ENCODE measurements around the gene SERGEF. TPM values are rescaled to one million over a fixed set of nuclear protein-coding genes. Genes with fewer than 3 reads are reported as not detected.

The SERGEF gene
- total RNA-seq, 1 donor from 2014 or later = 46.4 TPM

GRCh38 chr11:17952487-17952886, 60.4 kb downstream of the SERGEF start:
- no peak for DNase-seq (ENCODE audit: low spot score)

GRCh38 chr11:17951685-17952388, 61.0 kb downstream of the SERGEF start:
- DNase-seq (ENCODE audit: low spot score) = no peak

GRCh38 chr11:17950644-17951043, 62.2 kb downstream of the SERGEF start:
- no peak for DNase-seq (ENCODE audit: low spot score)

GRCh38 chr11:17948296-17948695, 64.6 kb downstream of the SERGEF start:
- no peak for DNase-seq (ENCODE audit: low spot score)

- no peak for DNase-seq (ENCODE audit: low spot score)
Measured at GRCh38 chr11:17939542-17939941, 73.3 kb downstream of the SERGEF start.

- no peak for DNase-seq (ENCODE audit: low spot score)
Measured at GRCh38 chr11:17936790-17937189, 76.1 kb downstream of the SERGEF start.

- DNase-seq (ENCODE audit: low spot score) = no peak
Measured at GRCh38 chr11:17934194-17934593, 78.7 kb downstream of the SERGEF start.

GRCh38 chr11:17933708-17934107, 79.1 kb downstream of the SERGEF start:
- no peak for DNase-seq (ENCODE audit: low spot score)

GRCh38 chr11:17932472-17932871, 80.4 kb downstream of the SERGEF start:
- DNase-seq (ENCODE audit: low spot score) = no peak

- no peak for DNase-seq (ENCODE audit: low spot score)
Measured at GRCh38 chr11:17931595-17931994, 81.3 kb downstream of the SERGEF start.

- DNase-seq (ENCODE audit: low spot score) = no peak
Measured at GRCh38 chr11:17930544-17931125, 82.2 kb downstream of the SERGEF start.

- DNase-seq (ENCODE audit: low spot score) = no peak
Measured at GRCh38 chr11:17929171-17929570, 83.7 kb downstream of the SERGEF start.

GRCh38 chr11:17927681-17928343, 85.0 kb downstream of the SERGEF start:
- DNase-seq (ENCODE audit: low spot score) = no peak

GRCh38 chr11:17927041-17927440, 85.8 kb downstream of the SERGEF start:
- no peak for DNase-seq (ENCODE audit: low spot score)

- no peak for DNase-seq (ENCODE audit: low spot score)
Measured at GRCh38 chr11:17924713-17925112, 88.1 kb downstream of the SERGEF start.

GRCh38 chr11:17923217-17923616, 89.6 kb downstream of the SERGEF start:
- no peak for DNase-seq (ENCODE audit: low spot score)

GRCh38 chr11:17922416-17922788, 90.4 kb downstream of the SERGEF start:
- no peak for DNase-seq (ENCODE audit: low spot score)

GRCh38 chr11:17921659-17922415, 91.0 kb downstream of the SERGEF start:
- DNase-seq (ENCODE audit: low spot score) = no peak

- no peak for DNase-seq (ENCODE audit: low spot score)
Measured at GRCh38 chr11:17918049-17918605, 94.7 kb downstream of the SERGEF start.

- no peak for DNase-seq (ENCODE audit: low spot score)
Measured at GRCh38 chr11:17917556-17917955, 95.3 kb downstream of the SERGEF start.

GRCh38 chr11:17915500-17916143, 97.2 kb downstream of the SERGEF start:
- no peak for DNase-seq (ENCODE audit: low spot score)

GRCh38 chr11:17914957-17915356, 97.9 kb downstream of the SERGEF start:
- no peak for DNase-seq (ENCODE audit: low spot score)
